ENCODE measurements around the gene DTX2. TPM values are rescaled to one million over a fixed set of nuclear protein-coding genes. Genes with fewer than 3 reads are reported as not detected.
"Not testable (repeated sequence)": the region's sequence is repeated elsewhere in the genome, so short reads cannot be mapped to it uniquely, and the experiment has no call there.

Gene DTX2
- total RNA-seq, 1 experiment from 2014 or later = 27.0 TPM

DNA sequence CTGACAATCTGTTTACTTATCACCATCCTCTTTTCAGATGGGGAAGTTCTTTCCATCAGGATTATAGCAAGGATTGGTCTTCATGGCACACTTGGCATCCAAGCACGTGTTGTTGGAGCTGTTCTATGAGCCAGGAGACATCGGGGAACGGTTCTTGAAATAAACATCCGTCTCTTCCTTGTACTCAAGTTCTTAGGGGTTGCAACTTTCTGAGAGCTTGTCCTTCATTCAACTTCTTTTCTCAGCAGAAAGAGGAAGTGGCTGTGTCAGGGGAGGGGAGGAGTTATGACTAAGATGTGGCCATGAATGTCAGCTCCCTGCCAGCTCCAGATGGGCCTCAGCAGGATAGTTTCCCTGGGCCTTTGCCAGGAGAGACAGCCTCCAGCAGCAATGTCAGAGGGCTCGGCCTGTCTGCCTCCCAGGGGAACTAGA lies 15.9 kb upstream of the DTX2 start:
- H3K4me2 ChIP-seq (ENCODE audit: low read length); H3K9me3 ChIP-seq (ENCODE audit: low read length); H3K27me3 ChIP-seq (ENCODE audit: low read length); intact Hi-C loops (cut with micrococcal nuclease); H3K79me2 ChIP-seq (ENCODE audit: low read length); H4K20me1 ChIP-seq (ENCODE audit: low read length); H3K9me2 ChIP-seq (replicated peaks; ENCODE audit: low read length); H3K9ac ChIP-seq (ENCODE audit: low read length); H3F3A ChIP-seq (ENCODE audit: low read length, unreplicated experiment); POLR2A ChIA-PET (ENCODE audit: unreplicated experiment); H3K4me1 ChIP-seq (ENCODE audit: insufficient read depth, low read length); BruUV-seq (replicated peaks); H3K4me3 ChIP-seq (ENCODE audit: low read length); H3K36me3 ChIP-seq (ENCODE audit: low read depth, low read length); CTCF ChIA-PET: not testable (repeated sequence)
- Histone ChIP-seq H3K27ac (ENCODE audit: low read length) (peak overlapping the region; percentile 66), H2AFZ (ENCODE audit: low read length) (peak overlapping the region; percentile 50; the same call in 1 of the 2 replicates)
- ATAC-seq (peak; percentile 98), DNase-seq (peak; percentile 61)

DNA sequence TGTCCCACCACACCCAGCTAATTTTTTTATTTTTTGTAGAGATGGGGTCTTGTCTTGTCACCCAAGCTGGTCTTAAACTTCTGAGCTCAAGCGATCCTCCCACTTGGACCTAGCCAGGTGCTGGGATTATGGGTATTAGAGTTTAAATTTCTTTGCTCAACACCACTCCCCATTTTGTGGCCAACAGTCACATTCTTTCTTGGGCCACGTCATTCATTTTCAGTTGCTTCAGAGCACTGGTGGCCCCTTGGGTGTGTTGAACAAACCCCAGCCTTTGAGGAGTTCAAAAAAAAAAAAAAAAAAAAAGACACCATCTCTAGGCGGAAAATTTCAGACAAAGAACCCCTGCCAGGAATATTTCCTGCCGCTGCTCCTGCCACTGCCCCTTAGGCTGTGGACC lies 4.5 kb upstream of the DTX2 start:
- BruUV-seq (replicated peaks); POLR2A ChIA-PET (ENCODE audit: unreplicated experiment): not testable (repeated sequence)

DNA sequence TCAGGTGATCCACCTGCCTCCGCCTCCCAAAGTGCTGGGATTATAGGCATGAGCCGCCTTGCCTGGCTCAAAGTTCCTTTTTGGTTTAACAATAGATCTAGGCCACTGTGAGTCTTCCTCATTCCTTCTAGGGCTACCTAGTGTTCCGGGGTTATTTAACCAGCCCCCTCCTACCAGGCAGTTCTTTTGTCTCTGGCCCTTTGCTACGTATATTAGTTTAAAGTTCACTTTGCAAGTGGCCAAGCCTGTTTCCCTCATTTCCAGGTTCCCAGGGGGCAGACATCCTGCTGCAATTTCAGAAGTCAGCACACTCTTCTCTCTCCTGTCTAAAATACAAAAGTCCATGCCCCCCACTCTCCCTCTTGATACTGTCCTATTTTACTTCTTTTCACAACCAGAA lies 3.0 kb upstream of the DTX2 start:
- H3K9ac ChIP-seq (ENCODE audit: low read length); POLR2A ChIA-PET (ENCODE audit: unreplicated experiment); H3K4me2 ChIP-seq (ENCODE audit: low read length); H3K79me2 ChIP-seq (ENCODE audit: low read length); H3K9me2 ChIP-seq (replicated peaks; ENCODE audit: low read length); CTCF ChIA-PET; H3K27ac ChIP-seq (ENCODE audit: low read length); H2AFZ ChIP-seq (ENCODE audit: low read length); H3K36me3 ChIP-seq (ENCODE audit: low read depth, low read length); H4K20me1 ChIP-seq (ENCODE audit: low read length); H3K9me3 ChIP-seq (ENCODE audit: low read length); DNase-seq; H3K4me1 ChIP-seq (ENCODE audit: insufficient read depth, low read length); ATAC-seq; H3K4me3 ChIP-seq (ENCODE audit: low read length); H3K27me3 ChIP-seq (ENCODE audit: low read length); BruUV-seq (replicated peaks); intact Hi-C loops (cut with micrococcal nuclease); H3F3A ChIP-seq (ENCODE audit: low read length, unreplicated experiment): not testable (repeated sequence)

More for the DNA sequence above, 4.5 kb upstream of the DTX2 start:
- H4K20me1 ChIP-seq (ENCODE audit: low read length); H2AFZ ChIP-seq (ENCODE audit: low read length); H3K9ac ChIP-seq (ENCODE audit: low read length); H3K36me3 ChIP-seq (ENCODE audit: low read depth, low read length); H3K79me2 ChIP-seq (ENCODE audit: low read length); H3K9me2 ChIP-seq (replicated peaks; ENCODE audit: low read length); H3K4me3 ChIP-seq (ENCODE audit: low read length); intact Hi-C loops (cut with micrococcal nuclease); DNase-seq; H3K4me1 ChIP-seq (ENCODE audit: insufficient read depth, low read length); H3K27me3 ChIP-seq (ENCODE audit: low read length); H3F3A ChIP-seq (ENCODE audit: low read length, unreplicated experiment); CTCF ChIA-PET; H3K4me2 ChIP-seq (ENCODE audit: low read length); H3K9me3 ChIP-seq (ENCODE audit: low read length): not testable (repeated sequence)
- peak; percentile 35 for ATAC-seq
- peak overlapping the region; percentile 43; the same call in 1 of the 2 replicates for H3K27ac ChIP-seq (ENCODE audit: low read length)

DNA sequence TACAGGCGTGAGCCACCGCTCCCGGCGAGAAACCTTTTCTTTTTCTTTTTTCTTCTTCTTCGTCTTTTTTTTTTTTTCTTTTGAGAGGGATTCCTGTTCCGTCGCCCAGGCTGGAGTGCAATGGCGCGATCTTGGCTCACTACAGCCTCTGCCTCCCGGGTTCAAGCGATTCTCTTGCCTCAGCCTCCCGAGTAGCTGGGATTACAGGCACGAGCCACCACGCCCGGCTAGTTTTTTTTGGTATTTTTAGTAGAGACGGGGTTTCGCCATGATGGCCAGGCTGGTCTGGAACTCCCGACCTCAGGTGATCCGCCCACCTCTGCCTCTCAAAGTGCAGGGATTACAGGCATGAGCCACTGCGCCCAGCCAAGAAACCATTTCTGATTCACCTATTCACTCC lies 742 bp upstream of the DTX2 start:
- CTCF ChIA-PET; H3F3A ChIP-seq (ENCODE audit: low read length, unreplicated experiment); H3K4me1 ChIP-seq (ENCODE audit: insufficient read depth, low read length); BruUV-seq (replicated peaks); DNase-seq; H3K4me3 ChIP-seq (ENCODE audit: low read length); H3K27ac ChIP-seq (ENCODE audit: low read length); H3K27me3 ChIP-seq (ENCODE audit: low read length); H2AFZ ChIP-seq (ENCODE audit: low read length); H4K20me1 ChIP-seq (ENCODE audit: low read length); H3K9me3 ChIP-seq (ENCODE audit: low read length); H3K9ac ChIP-seq (ENCODE audit: low read length); POLR2A ChIA-PET (ENCODE audit: unreplicated experiment); intact Hi-C loops (cut with micrococcal nuclease); H3K4me2 ChIP-seq (ENCODE audit: low read length); H3K79me2 ChIP-seq (ENCODE audit: low read length); H3K36me3 ChIP-seq (ENCODE audit: low read depth, low read length); ATAC-seq; H3K9me2 ChIP-seq (replicated peaks; ENCODE audit: low read length): not testable (repeated sequence)

DNA sequence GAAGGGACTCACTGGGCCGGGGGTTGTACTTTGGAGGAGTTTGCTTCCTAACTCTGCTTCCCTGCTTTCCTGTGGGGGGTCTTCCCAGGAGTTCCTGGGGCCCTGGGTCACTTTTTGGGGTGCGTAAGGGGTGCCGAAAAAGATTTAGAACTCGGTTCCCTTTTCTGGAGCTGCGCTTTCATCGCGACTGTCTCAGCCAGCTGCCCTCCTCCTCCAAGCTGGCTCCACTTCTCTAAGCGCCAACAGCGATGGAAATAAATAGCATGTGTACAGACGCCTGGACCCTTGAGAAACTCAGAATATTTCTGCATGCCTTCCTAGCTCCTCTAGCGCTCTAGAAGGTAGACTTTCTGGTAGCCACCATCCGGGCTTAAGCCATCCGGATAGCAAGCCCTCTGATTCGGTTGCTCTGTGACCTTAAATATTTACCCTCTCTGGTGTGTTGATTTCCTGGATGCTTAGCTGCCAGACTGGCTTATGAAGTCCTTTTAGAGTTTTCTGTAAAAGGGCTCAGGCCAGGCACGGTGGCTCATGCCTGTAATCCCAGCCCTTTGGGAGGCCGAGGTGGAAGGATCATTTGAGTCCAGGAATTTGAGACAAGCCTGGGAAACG lies 868 bp downstream of the DTX2 start:
- H3K4me1 ChIP-seq (ENCODE audit: insufficient read depth, low read length); H3K36me3 ChIP-seq (ENCODE audit: low read depth, low read length); CTCF ChIA-PET; intact Hi-C loops (cut with micrococcal nuclease); H3K9ac ChIP-seq (ENCODE audit: low read length); H3K79me2 ChIP-seq (ENCODE audit: low read length); H3K27me3 ChIP-seq (ENCODE audit: low read length); DNase-seq; H4K20me1 ChIP-seq (ENCODE audit: low read length); H2AFZ ChIP-seq (ENCODE audit: low read length); H3K4me2 ChIP-seq (ENCODE audit: low read length); H3K27ac ChIP-seq (ENCODE audit: low read length); H3K9me2 ChIP-seq (replicated peaks; ENCODE audit: low read length); POLR2A ChIA-PET (ENCODE audit: unreplicated experiment); H3F3A ChIP-seq (ENCODE audit: low read length, unreplicated experiment); H3K4me3 ChIP-seq (ENCODE audit: low read length); H3K9me3 ChIP-seq (ENCODE audit: low read length): not testable (repeated sequence)
- ATAC-seq = peak; percentile 37
- BruUV-seq (replicated peaks) = TSS peak; percentile 68

DNA sequence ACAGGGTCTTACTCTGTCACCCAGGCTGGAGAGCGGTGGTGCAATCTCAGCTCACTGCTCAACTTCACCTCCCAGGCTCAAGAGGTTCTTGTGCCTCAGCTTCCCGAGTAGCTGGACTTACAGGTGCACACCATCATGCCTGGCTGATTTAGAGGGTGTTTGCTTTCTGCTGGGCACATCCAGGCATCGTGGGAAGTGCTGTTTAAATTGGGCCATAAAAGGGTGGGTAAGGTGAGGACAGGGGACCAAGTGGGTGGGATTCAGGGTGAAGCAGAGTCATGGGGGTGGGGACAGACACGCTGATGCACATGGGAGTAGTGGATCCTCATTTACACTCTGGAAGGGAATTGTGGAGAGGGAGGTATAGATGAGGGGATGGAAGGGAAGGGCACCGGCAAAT lies 3.5 kb downstream of the DTX2 start:
- intact Hi-C loops (cut with micrococcal nuclease); POLR2A ChIA-PET (ENCODE audit: unreplicated experiment); BruUV-seq (replicated peaks); H4K20me1 ChIP-seq (ENCODE audit: low read length); DNase-seq; H3K27me3 ChIP-seq (ENCODE audit: low read length); ATAC-seq; H3F3A ChIP-seq (ENCODE audit: low read length, unreplicated experiment); H2AFZ ChIP-seq (ENCODE audit: low read length); H3K9ac ChIP-seq (ENCODE audit: low read length); H3K4me2 ChIP-seq (ENCODE audit: low read length); CTCF ChIA-PET; H3K9me2 ChIP-seq (replicated peaks; ENCODE audit: low read length); H3K36me3 ChIP-seq (ENCODE audit: low read depth, low read length); H3K9me3 ChIP-seq (ENCODE audit: low read length); H3K4me3 ChIP-seq (ENCODE audit: low read length); H3K27ac ChIP-seq (ENCODE audit: low read length); H3K79me2 ChIP-seq (ENCODE audit: low read length); H3K4me1 ChIP-seq (ENCODE audit: insufficient read depth, low read length): not testable (repeated sequence)

DNA sequence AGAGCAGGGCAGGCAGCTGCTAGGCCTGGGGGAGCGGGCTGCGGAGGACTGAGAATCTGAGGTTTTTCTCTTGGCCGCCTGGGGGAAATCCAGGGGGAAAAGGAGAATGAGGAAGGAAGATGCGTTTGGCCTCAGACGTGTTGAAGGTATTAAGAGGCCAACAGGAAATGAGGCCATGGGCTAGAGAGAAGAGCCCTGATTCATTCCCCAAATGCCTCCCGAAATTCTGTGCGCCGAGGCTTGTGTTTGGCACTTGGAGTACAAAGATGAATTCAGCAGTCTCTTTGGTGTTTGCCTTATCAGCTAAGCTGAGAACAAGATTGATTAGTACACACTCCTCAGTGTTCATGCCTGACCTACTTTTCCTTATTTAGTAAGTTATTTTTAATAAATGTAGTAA lies 4.4 kb downstream of the DTX2 start:
- ATAC-seq; intact Hi-C loops (cut with micrococcal nuclease); POLR2A ChIA-PET (ENCODE audit: unreplicated experiment); H3K36me3 ChIP-seq (ENCODE audit: low read depth, low read length); BruUV-seq (replicated peaks); H3K4me1 ChIP-seq (ENCODE audit: insufficient read depth, low read length); H4K20me1 ChIP-seq (ENCODE audit: low read length); H3K79me2 ChIP-seq (ENCODE audit: low read length); CTCF ChIA-PET; H3F3A ChIP-seq (ENCODE audit: low read length, unreplicated experiment); H3K9me2 ChIP-seq (replicated peaks; ENCODE audit: low read length); H2AFZ ChIP-seq (ENCODE audit: low read length); H3K27ac ChIP-seq (ENCODE audit: low read length); H3K27me3 ChIP-seq (ENCODE audit: low read length); H3K4me3 ChIP-seq (ENCODE audit: low read length); H3K4me2 ChIP-seq (ENCODE audit: low read length); H3K9ac ChIP-seq (ENCODE audit: low read length); DNase-seq; H3K9me3 ChIP-seq (ENCODE audit: low read length): not testable (repeated sequence)
